Measurements from ENCODE around the gene SART3. TPM values are rescaled to one million over a fixed set of nuclear protein-coding genes. Genes with fewer than 3 reads are reported as not detected.

Gene SART3
- total RNA-seq, 4 donors from 2014 or later, result 31.6 to 48.0 (median 40.1) TPM

DNA sequence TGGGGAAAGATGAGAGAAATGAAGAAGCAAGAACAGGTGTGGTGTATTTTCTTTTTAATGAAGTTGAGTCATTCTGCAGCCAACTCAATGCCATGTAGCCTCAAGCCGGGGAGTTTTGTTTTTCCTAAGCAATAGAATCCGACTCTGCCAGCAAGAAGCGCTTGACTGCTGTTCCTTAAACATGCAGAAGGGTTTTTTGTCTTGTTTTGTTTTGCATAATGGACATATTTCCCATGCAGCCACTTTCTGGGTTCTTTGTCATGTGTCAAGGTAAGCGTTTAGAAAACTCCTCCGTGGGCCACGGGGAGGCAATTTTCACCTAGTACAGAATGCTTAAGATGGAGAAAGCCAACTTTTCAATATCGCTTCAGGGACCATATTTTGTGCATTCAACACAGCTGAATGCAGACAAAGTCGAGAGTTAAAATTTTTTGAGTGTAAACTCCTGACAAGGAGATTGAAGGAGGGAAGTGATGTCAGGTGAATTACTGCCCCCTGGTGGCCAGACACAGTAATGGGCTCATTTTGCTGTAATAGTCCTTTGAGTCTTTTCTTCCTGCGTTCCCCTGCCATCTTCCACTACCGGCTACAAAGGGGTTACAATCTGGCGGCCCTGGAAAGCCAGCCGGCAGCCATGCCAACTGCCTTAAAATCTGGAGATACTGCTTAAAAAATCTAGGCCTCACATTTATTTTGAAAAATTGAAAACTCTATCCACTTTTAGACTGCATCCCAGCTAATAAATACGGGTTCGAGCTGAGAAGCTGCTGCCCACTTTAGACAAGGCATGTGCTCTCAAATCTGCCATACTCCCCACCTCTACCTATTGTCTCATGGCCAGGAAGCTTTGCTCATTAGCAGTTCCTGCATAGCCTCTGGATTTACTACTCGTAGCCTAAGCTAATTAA lies 49.1 kb downstream of the SART3 start:
- Histone ChIP-seq H3K4me1 (peaks cover 13 to 32% (median 25%) of the 10 kb centered on the region in 4 donors), H3K27me3 (peaks cover 0 to 1% (median 0%) of the 10 kb centered on the region in 4 donors), H3K4me3 (no peak overlapping the region), H3K27ac (replicated peaks in 1 of 4) (no peak overlapping the region), H3K9me3 (no peaks in the 10 kb centered on the region), H3K36me3 (peaks cover 0 to 4% (median 0%) of the 10 kb centered on the region in 4 donors)
- intact Hi-C loops (cut with DNase I), result loop anchor here (5.0 kb wide), 2 partner anchors 320 to 520 kb away; no protein-coding TSS in a partner anchor
- peak; percentile 94 for DNase-seq (ENCODE audit: extremely low spot score)
- 40% methylated on average over 15 of the region's 15 CpGs for WGBS
- TF ChIP-seq CTCF (IDR thresholded peaks at IDR 0.05) (peak; percentile 84 to 94 (median 87)), POLR2A (IDR thresholded peaks at IDR 0.05; ENCODE audit: low read depth) (no peak), POLR2AphosphoS5 (IDR thresholded peaks at IDR 0.05) (no peak), EP300 (IDR thresholded peaks at IDR 0.05) (no peak)

GRCh38 chr12:108510836-108511235 lies 50.1 kb downstream of the SART3 start:
- no peak for TF ChIP-seq POLR2A (IDR thresholded peaks at IDR 0.05; ENCODE audit: low read depth)
- no peak for TF ChIP-seq POLR2AphosphoS5 (IDR thresholded peaks at IDR 0.05)
- TF ChIP-seq EP300 (IDR thresholded peaks at IDR 0.05), result no peak
- TF ChIP-seq CTCF (IDR thresholded peaks at IDR 0.05), result no peak
- Histone ChIP-seq H3K4me3 (no peak overlapping the region), H3K27ac (replicated peaks in 1 of 4) (no peak overlapping the region), H3K9me3 (no peaks in the 10 kb centered on the region), H3K27me3 (peaks cover 0 to 5% (median 0%) of the 10 kb centered on the region in 4 donors), H3K36me3 (no peaks in the 10 kb centered on the region), H3K4me1 (peaks cover 5 to 22% (median 17%) of the 10 kb centered on the region in 4 donors)
- intact Hi-C loops (cut with DNase I), result loop anchor here (5.0 kb wide), 2 partner anchors 319 to 519 kb away; no protein-coding TSS in a partner anchor
- WGBS, result 74% methylated on average over 2 of the region's 2 CpGs
- DNase-seq (ENCODE audit: extremely low spot score), result no peak

GRCh38 chr12:108509806-108510205 lies 51.2 kb downstream of the SART3 start:
- Histone ChIP-seq H3K27ac (replicated peaks in 1 of 4) (no peak overlapping the region), H3K36me3 (no peaks in the 10 kb centered on the region), H3K4me1 (peaks cover 3 to 17% (median 13%) of the 10 kb centered on the region in 4 donors), H3K4me3 (no peak overlapping the region), H3K9me3 (no peaks in the 10 kb centered on the region), H3K27me3 (peaks cover 0 to 5% (median 0%) of the 10 kb centered on the region in 4 donors)
- DNase-seq (ENCODE audit: extremely low spot score), result no peak
- intact Hi-C loops (cut with DNase I), result loop anchor here (5.0 kb wide), 3 partner anchors 318 to 593 kb away; no protein-coding TSS in a partner anchor
- TF ChIP-seq POLR2AphosphoS5 (IDR thresholded peaks at IDR 0.05) (no peak), CTCF (IDR thresholded peaks at IDR 0.05) (no peak), POLR2A (IDR thresholded peaks at IDR 0.05; ENCODE audit: low read depth) (no peak), EP300 (IDR thresholded peaks at IDR 0.05) (no peak)
- WGBS, result 80% methylated on average over 1 of the region's 1 CpG

DNA sequence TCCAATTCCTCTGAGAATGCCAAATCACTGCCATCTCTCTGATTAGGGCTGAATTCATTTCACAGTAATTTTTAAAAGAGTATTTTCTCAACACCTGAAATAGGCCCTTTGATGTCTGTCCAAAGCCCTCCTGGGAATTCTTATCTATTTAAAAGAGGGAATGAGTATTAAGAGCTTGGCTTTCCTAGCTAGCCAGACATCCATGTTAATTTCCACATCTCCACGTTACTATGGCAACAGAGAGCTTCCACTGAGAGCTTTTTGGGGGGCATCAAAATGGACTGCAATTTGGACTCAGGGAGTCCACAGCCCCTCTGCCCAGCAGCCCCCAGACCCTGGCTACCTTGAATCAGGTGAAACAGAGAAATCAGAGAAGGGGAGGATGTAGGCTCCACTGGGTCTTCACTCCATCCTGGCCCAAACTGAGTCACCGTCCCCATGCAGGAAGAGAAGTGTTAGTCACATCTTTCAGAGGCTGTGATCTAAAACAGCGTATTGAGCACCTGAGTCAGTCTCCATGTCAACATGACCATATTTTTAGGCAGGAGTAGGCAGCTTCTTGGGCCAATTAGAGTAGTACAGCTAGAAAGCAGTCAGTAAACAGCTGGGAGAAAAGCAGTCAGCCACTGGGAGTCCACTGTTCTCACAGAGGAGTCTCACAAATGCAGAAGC lies 52.9 kb downstream of the SART3 start:
- Histone ChIP-seq H3K4me3 (no peak overlapping the region), H3K36me3 (no peaks in the 10 kb centered on the region), H3K4me1 (peaks cover 0 to 9% (median 8%) of the 10 kb centered on the region in 4 donors), H3K9me3 (peaks cover 0 to 6% (median 2%) of the 10 kb centered on the region in 4 donors), H3K27ac (replicated peaks in 1 of 4) (no peak overlapping the region), H3K27me3 (peaks cover 0 to 7% (median 0%) of the 10 kb centered on the region in 4 donors)
- 68% methylated on average over 3 of the region's 3 CpGs for WGBS
- TF ChIP-seq EP300 (IDR thresholded peaks at IDR 0.05), result no peak
- no peak for TF ChIP-seq POLR2AphosphoS5 (IDR thresholded peaks at IDR 0.05)
- no peak for TF ChIP-seq POLR2A (IDR thresholded peaks at IDR 0.05; ENCODE audit: low read depth)
- TF ChIP-seq CTCF (IDR thresholded peaks at IDR 0.05), result no peak
- DNase-seq (ENCODE audit: extremely low spot score), result no peak
- intact Hi-C loops (cut with DNase I), result loop anchor here (5.0 kb wide), 1 partner anchor 591 kb away; no protein-coding TSS in a partner anchor
